Tibial nerve (tissue), 4 donors: ENCODE measurements around the gene UCP1. TPM values are rescaled to one million over a fixed set of nuclear protein-coding genes. Genes with fewer than 3 reads are reported as not detected.
"Not testable (repeated sequence)": the region's sequence is repeated elsewhere in the genome, so short reads cannot be mapped to it uniquely, and the experiment has no call there.

ENCODE experiments used
- DNase-seq, 2 donors: peaks; one replicate each; pipeline ENCODE4 v3.0.0-alpha.2; 2019; ENCODE audit warnings: low spot score in 2 of 2
- H3K27ac ChIP-seq, 4 donors: fragments of 200-600 bp; sonication (generic) in 3 of 4; one replicate each; pipeline ENCODE4 v1.5.1; 2017 to 2019; ENCODE audit warnings: mild to moderate bottlenecking in 1 of 4
- H3K27me3 ChIP-seq, 2 donors: fragments of 200-600 bp; sonication (generic) in 1 of 2; one replicate each; pipeline versions ENCODE4 v1.5.1 to v1.6.0; 2017 to 2019
- H3K36me3 ChIP-seq, 3 donors: fragments of 200-600 bp; sonication (generic); one replicate each; pipeline ENCODE4 v1.5.1; 2018 to 2019
- H3K4me1 ChIP-seq, 4 donors: fragments of 200-600 bp; sonication (generic) in 3 of 4; one replicate each; pipeline ENCODE4 v1.5.1; 2017 to 2019
- H3K4me3 ChIP-seq, 4 donors: fragments of 200-600 bp; sonication (generic) in 3 of 4; one replicate each; pipeline ENCODE4 v1.5.1; 2017 to 2019; ENCODE audit warnings: mild to moderate bottlenecking in 1 of 4, moderate library complexity in 1 of 4
- H3K9me3 ChIP-seq, 4 donors: fragments of 200-600 bp; sonication (generic) in 3 of 4; one replicate each; pipeline ENCODE4 v1.5.1; 2017 to 2019
- CTCF ChIP-seq, 5 experiments: fragments of 200-600 bp in 3 of 5; fragments of 450-650 bp in 2 of 5; sonication (generic) in 3 of 5; IDR thresholded peaks; one replicate each; pipeline ENCODE4 v1.5.1; 2016 to 2019; ENCODE audit warnings: antibody characterized with exemption in 5 of 5, mild to moderate bottlenecking in 3 of 5, moderate library complexity in 2 of 5
- EP300 ChIP-seq, 2 donors: sonication (generic); formaldehyde crosslinking; IDR thresholded peaks; one replicate each; pipeline ENCODE4 v1.6.1; 2017; ENCODE audit warnings: antibody characterized with exemption in 2 of 2, mild to moderate bottlenecking in 1 of 2
- POLR2A ChIP-seq, 2 donors: fragments of 450-650 bp; IDR thresholded peaks; one replicate each; pipeline ENCODE4 v1.6.1; 2017; ENCODE audit warnings: antibody characterized with exemption in 2 of 2, mild to moderate bottlenecking in 2 of 2, moderate library complexity in 2 of 2
- WGBS, 2 donors: methylation state at CpG; one replicate each; pipeline ENCODE4 v1.1.5; 2018; 5-methylcytosine and 5-hydroxymethylcytosine counted together
- small RNA-seq: library from RNA; depleted of rRNA; stranded (forward); fragments of <200 nt; gene quantifications from one replicate; pipeline ENCODE3, GENCODE V24; 2016
- total RNA-seq, 4 donors: library from RNA; depleted of rRNA; stranded (reverse); fragments of >200 nt; gene quantifications; one replicate each; pipeline ENCODE4 v1.1.0, GENCODE V29; 2016

The UCP1 gene
- total RNA-seq, 4 donors from 2014 or later: not detected

- WGBS, 2 donors: 0 to 1% methylated on average over 55 of the region's 77 CpGs
- H3K4me1 ChIP-seq: peaks cover 0 to 27% (median 5%) of the 10 kb centered on the region in 4 donors
- H3K27me3 ChIP-seq: no peaks in the 10 kb centered on the region
- peaks cover 0 to 14% (median 4%) of the 10 kb centered on the region in 3 donors for H3K36me3 ChIP-seq
- H3K9me3 ChIP-seq: no peaks in the 10 kb centered on the region
- peak within 1 kb of the TSS; percentile 37 to 88 (median 78) for H3K4me3 ChIP-seq
- peak; percentile 94 to 95 for DNase-seq
- TF ChIP-seq CTCF (IDR thresholded peaks at IDR 0.05): peak; percentile 91 to 96 (median 94)
- TF ChIP-seq POLR2A (IDR thresholded peaks at IDR 0.05): peak in 1 of 2 donors; percentile 66
- TF ChIP-seq EP300 (IDR thresholded peaks at IDR 0.05): peak; percentile 53 to 81
- peak within 1 kb of the TSS; percentile 73 to 91 (median 83) for H3K27ac ChIP-seq
Observed at GRCh38 chr4:140523857-140524742, 44.7 kb downstream of the UCP1 start, which contains the start of gene ELMOD2. ELMOD2 (plus strand) TSS chr4:140524168; CDS start chr4:140525429, 1,261 bp downstream.

- Histone ChIP-seq H3K4me3 (peak overlapping the region; percentile 37 to 88 (median 78)), H3K9me3 (no peaks in the 10 kb centered on the region), H3K36me3 (peaks cover 0 to 11% (median 4%) of the 10 kb centered on the region in 3 donors), H3K27me3 (no peaks in the 10 kb centered on the region), H3K4me1 (peaks cover 0 to 27% (median 5%) of the 10 kb centered on the region in 4 donors), H3K27ac (peak overlapping the region; percentile 73 to 91 (median 83))
- TF ChIP-seq POLR2A (IDR thresholded peaks at IDR 0.05): no peak
- no peak for TF ChIP-seq EP300 (IDR thresholded peaks at IDR 0.05)
- TF ChIP-seq CTCF (IDR thresholded peaks at IDR 0.05): no peak
- no peak for DNase-seq
- WGBS, 2 donors: 9 to 11% methylated on average over 8 of the region's 8 CpGs
Observed at GRCh38 chr4:140523370-140523856, 45.3 kb downstream of the UCP1 start.

- Histone ChIP-seq H3K27ac (no peak overlapping the region), H3K27me3 (no peaks in the 10 kb centered on the region), H3K36me3 (no peaks in the 10 kb centered on the region), H3K4me3 (no peak overlapping the region), H3K4me1 (no peaks in the 10 kb centered on the region), H3K9me3 (no peaks in the 10 kb centered on the region)
- TF ChIP-seq CTCF (IDR thresholded peaks at IDR 0.05) (no peak), EP300 (IDR thresholded peaks at IDR 0.05) (no peak), POLR2A (IDR thresholded peaks at IDR 0.05) (no peak)
- WGBS, 2 donors: 11 to 33% methylated on average over 1 of the region's 1 CpG
- DNase-seq: no peak
Observed at GRCh38 chr4:140515423-140515822, 53.3 kb downstream of the UCP1 start.

- not testable (repeated sequence) for H3K36me3 ChIP-seq, H3K4me1 ChIP-seq, DNase-seq, H3K4me3 ChIP-seq, H3K27me3 ChIP-seq, H3K27ac ChIP-seq, H3K9me3 ChIP-seq
- WGBS, 2 donors: 94 to 97% methylated on average over 5 of the region's 5 CpGs
Observed at GRCh38 chr4:140513765-140514164, 55.0 kb downstream of the UCP1 start.

Small RNAs within 50 kb of the gene (small RNA-seq; reads per million reads assigned to genes)
- not detected for gene AC108019.1
- not detected for gene RN7SL152P

Other genes starting within 250 kb of the UCP1 start
- 10 to 100 TPM; 35.7 to 51.9 (median 46.5) TPM for gene SCOC, start 195.3 kb downstream of the UCP1 start, total RNA-seq
- gene CLGN, start 141.3 kb downstream of the UCP1 start, total RNA-seq: 1 to 10 TPM in 2 of 4 donors, under 1 TPM in 2; 0.42 to 2.5 (median 1.1) TPM
- gene MGAT4D, start 70.7 kb downstream of the UCP1 start, total RNA-seq: under 1 TPM in 1 of 4 donors, not detected in 3; 0.22 TPM
- 10 to 100 TPM; 23.4 to 56.7 (median 30.3) TPM for gene ELMOD2, start 44.8 kb downstream of the UCP1 start, total RNA-seq
- gene TBC1D9, start 187.4 kb upstream of the UCP1 start, total RNA-seq: 10 to 100 TPM; 18.4 to 23.7 (median 19.6) TPM